Uterus (tissue), 2 donors: ENCODE data around the gene FOXP4.

Experiments used
- POLR2A ChIP-seq, 2 donors: fragments of 450-650 bp; IDR thresholded peaks; one replicate each; pipeline ENCODE4 v1.6.1; 2016; ENCODE audit warnings: antibody characterized with exemption in 2 of 2, mild to moderate bottlenecking in 1 of 2, moderate library complexity in 1 of 2
- TF ChIP-seq, protein P1 (sequence below), 4 experiments: fragments of 200-600 bp in 2 of 4; fragments of 450-650 bp in 2 of 4; sonication (generic) in 2 of 4; IDR thresholded peaks; one replicate each; pipeline ENCODE4 v1.5.1; 2016 to 2019; ENCODE audit warnings: antibody characterized with exemption in 4 of 4, mild to moderate bottlenecking in 2 of 4, moderate library complexity in 1 of 4

- TF ChIP-seq, protein P1, sequence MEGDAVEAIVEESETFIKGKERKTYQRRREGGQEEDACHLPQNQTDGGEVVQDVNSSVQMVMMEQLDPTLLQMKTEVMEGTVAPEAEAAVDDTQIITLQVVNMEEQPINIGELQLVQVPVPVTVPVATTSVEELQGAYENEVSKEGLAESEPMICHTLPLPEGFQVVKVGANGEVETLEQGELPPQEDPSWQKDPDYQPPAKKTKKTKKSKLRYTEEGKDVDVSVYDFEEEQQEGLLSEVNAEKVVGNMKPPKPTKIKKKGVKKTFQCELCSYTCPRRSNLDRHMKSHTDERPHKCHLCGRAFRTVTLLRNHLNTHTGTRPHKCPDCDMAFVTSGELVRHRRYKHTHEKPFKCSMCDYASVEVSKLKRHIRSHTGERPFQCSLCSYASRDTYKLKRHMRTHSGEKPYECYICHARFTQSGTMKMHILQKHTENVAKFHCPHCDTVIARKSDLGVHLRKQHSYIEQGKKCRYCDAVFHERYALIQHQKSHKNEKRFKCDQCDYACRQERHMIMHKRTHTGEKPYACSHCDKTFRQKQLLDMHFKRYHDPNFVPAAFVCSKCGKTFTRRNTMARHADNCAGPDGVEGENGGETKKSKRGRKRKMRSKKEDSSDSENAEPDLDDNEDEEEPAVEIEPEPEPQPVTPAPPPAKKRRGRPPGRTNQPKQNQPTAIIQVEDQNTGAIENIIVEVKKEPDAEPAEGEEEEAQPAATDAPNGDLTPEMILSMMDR (IDR thresholded peaks at IDR 0.05), result no peak
- no peak for TF ChIP-seq POLR2A (IDR thresholded peaks at IDR 0.05)
Observed at GRCh38 chr6:41529970-41530369, 16.2 kb upstream of the FOXP4 start.
